Erythroblast (primary cell): Measurements from ENCODE around the gene VIT.
"Not testable (repeated sequence)": the region's sequence is repeated elsewhere in the genome, so short reads cannot be mapped to it uniquely, and the experiment has no call there.

Experiments used
- DNase-seq, 2 experiments: peaks; one replicate each; lab custom pipeline; 2025; lab: John Stamatoyannopoulos, UW
- GATA1 ChIP-seq: IDR thresholded peaks from 2 replicates; pipeline ENCODE4 v1.6.1; 2011; ENCODE audit warnings: low read depth, mild to moderate bottlenecking, control low read depth, low read length, moderate library complexity
- POLR2A ChIP-seq: IDR thresholded peaks from 2 replicates; pipeline ENCODE4 v1.6.1; 2011; ENCODE audit warnings: mild to moderate bottlenecking, low read length

Gene VIT

GRCh38 chr2:36807223-36807886 is 110.8 kb downstream of the VIT start:
- TF ChIP-seq GATA1 = no peak
- no peak for TF ChIP-seq POLR2A
- DNase-seq = no peak

- no peak for DNase-seq
- TF ChIP-seq POLR2A (no peak), GATA1 (no peak)
Measured at GRCh38 chr2:36808386-36809068, 112.0 kb downstream of the VIT start.

GRCh38 chr2:36809069-36809445 is 112.5 kb downstream of the VIT start:
- no peak for TF ChIP-seq GATA1
- no peak for TF ChIP-seq POLR2A
- no peak for DNase-seq

- no peak for DNase-seq
- no peak for TF ChIP-seq GATA1
- TF ChIP-seq POLR2A = no peak
Measured at GRCh38 chr2:36811071-36811470, 114.6 kb downstream of the VIT start.

GRCh38 chr2:36812196-36812595 is 115.7 kb downstream of the VIT start:
- TF ChIP-seq POLR2A (no peak), GATA1 (no peak)
- peak; percentile 9 for DNase-seq

GRCh38 chr2:36818542-36818941 is 122.0 kb downstream of the VIT start:
- DNase-seq = no peak
- TF ChIP-seq POLR2A (no peak), GATA1 (no peak)

- no peak for TF ChIP-seq GATA1
- no peak for TF ChIP-seq POLR2A
- peak in 1 of 2 experiments; percentile 5 for DNase-seq
Measured at GRCh38 chr2:36819095-36819711, 122.7 kb downstream of the VIT start.

GRCh38 chr2:36820942-36821605 is 124.6 kb downstream of the VIT start:
- no peak for DNase-seq
- no peak for TF ChIP-seq POLR2A
- no peak for TF ChIP-seq GATA1

- no peak for TF ChIP-seq GATA1
- TF ChIP-seq POLR2A = no peak
- DNase-seq = no peak
Measured at GRCh38 chr2:36823862-36824261, 127.4 kb downstream of the VIT start.

- no peak for DNase-seq
- no peak for TF ChIP-seq POLR2A
- TF ChIP-seq GATA1 = no peak
Measured at GRCh38 chr2:36824273-36824672, 127.8 kb downstream of the VIT start.

GRCh38 chr2:36824683-36825082 is 128.2 kb downstream of the VIT start:
- not testable (repeated sequence) for DNase-seq

GRCh38 chr2:36831185-36831584 is 134.7 kb downstream of the VIT start:
- TF ChIP-seq GATA1 (no peak), POLR2A (no peak)
- no peak for DNase-seq

- no peak for DNase-seq
- TF ChIP-seq GATA1 (no peak), POLR2A (no peak)
Measured at GRCh38 chr2:36834203-36834602, 137.7 kb downstream of the VIT start.
